Measurements from ENCODE around the gene BCL11B.

BCL11B gene

DNA sequence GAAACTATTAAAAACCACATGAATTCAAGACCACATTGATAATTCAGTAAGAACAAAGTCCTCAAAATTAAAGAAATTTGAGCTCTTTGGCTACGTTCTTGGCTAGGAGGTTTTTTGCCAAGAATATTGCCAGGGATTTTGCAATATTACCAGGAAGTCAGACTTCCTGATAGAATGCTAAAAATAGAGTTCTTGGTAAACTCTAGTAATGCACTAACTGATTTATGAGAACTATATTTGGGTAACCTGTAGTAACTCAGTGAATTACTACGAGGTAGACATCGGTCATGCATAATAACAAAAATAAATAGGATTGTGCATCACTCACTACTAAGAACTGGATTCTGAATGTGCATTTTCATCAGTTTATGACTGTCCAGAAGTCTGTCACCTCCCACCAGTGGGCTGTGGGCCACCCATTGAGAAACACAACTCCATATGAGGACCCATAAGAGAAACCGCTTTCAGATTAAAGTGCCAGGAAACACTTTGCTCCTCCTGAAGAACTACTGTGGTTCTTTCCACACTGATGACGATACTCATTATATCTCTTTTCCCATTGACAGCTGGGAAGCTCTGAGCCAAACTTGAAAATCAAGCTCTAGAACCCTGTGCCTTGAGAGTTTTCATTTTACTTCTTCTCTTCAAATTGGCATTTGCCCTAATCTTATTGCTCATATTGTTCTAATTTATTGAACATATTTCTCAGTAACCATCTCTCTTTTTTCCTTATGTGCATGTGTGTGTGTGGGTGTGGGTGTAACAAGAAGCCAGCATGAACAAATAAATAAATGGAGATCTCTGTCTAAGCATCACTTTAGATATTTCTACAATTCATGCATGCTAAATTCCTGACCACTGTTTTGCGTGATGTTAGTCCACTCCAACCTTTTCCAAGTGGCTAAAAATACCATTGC is 116.6 kb downstream of the BCL11B start:
- no peak for DNase-seq

DNA sequence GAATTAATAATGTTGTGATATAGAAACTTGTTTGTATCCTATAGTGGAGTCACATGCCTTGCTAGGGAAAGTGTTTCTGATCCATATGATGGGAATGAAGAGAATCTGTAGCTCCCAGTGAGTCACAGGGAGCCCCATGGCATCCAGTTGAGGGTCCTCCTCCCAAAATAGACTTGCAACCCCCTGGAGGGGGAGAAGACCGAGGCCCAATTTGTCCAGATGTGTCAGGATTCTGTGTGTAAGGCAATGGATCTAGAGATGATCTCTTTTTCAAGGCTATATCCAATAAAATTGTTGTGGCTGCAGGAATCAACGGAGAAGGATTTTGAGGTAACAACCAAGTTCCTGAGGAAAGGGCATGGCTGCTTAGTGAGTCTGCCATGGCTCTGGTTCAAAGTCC is 121.8 kb downstream of the BCL11B start:
- DNase-seq: no peak

DNA sequence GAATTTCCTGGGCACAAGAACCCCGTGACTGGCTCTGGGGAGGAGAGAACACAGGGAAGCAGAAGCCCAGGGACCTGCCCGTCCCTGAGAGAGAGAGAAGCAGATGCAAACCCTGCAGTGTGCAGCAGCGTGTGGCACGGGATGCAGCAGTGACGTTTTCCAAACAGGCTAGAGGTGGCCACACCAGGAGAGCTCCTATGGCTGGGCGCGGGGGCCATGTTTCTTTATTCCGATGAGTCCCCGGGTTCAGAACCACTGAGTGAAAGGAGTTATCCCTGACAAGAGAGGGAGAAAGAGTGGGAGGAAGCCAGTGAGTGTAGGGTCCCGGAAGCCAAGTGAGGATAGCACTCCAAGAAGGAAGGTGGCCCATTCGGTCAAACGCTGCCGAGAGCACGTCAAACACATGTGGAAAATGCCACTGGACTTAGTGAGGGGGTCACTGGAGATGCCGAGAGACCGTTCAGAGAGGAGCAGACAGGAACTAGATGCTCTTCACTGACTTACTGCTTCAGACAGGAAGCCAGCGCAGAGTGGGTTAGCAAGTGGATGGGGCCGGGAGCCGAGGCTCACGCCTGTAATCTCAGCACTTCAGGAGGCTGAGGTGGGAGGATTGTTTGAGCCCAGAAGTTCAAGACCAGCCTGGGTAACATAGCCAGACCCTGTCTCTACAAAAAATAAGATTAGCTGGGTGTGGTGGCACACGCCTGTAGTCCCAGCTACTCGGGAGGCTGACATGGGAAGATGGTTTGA is 123.0 kb downstream of the BCL11B start:
- no peak for DNase-seq

DNA sequence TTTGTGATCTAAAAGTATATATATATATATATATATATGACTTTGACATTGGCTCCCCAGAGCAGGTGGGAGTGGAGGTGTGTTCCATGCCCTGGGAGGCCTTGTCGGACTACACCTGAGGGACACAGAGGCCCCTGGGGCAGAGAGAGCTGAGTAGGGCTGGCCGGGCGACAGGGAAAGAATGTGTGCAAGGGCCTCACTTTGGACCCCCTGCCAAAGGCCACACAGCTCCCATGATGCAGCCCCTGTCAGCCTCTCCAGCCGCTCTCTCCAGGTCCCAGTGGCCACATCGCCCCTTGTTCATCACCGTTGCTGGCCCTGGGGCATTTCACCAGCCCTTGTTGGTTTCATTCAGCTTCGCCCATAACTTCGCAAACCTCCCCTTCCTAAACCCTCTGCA is 123.9 kb downstream of the BCL11B start:
- no peak for DNase-seq

DNA sequence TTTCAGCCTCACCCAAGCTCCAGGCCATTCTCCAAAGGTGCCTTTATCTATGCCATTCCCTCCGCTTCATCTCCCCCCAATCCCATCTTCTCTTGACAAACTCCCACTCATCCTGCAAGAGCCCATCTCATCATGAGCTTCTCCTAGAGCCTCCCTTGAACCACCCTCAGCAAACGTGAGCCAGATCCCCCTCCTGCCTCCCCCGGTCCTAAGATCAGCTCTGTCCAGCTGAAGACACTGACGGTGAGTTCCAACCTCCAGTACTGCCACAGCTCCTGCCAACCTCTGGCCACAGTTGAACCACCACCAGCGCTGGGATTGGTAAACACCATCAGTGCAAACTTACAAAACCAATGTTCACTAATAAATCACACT is 124.6 kb downstream of the BCL11B start:
- no peak for DNase-seq

DNA sequence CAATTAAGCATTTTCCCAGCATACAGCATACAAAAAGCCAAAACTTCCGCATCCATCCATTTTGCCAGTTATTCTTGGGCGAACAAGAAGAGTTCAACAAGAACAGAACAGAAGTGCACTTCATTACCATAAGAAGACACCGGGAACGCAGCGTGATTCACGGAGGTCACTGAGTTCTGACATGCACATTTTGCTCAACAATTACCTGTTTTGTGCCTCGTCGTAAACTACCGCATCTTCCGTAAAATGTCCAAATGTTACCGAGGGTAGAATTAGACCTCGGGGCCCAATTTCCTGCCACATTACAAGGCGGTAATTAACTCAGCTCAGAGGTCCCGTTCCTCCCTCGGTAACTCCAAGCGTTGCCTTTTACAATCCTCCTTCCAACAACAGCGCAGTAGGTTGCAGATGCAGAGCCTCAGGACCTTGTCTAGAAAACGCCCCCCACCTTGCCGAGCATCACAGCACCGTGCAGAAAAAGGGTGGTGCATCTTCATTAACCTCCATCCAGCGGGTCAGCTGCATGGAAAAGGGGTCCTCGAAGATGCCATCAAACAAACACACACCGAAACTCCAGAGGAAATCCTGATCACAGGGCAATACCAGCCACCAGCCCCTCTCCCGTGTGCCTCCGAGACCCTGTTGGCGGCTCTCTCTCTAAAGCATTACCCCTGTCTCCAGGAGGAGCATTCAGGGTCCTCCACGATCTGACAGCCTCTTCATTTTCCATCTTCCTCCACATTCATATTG is 125.2 kb downstream of the BCL11B start:
- no peak for DNase-seq

DNA sequence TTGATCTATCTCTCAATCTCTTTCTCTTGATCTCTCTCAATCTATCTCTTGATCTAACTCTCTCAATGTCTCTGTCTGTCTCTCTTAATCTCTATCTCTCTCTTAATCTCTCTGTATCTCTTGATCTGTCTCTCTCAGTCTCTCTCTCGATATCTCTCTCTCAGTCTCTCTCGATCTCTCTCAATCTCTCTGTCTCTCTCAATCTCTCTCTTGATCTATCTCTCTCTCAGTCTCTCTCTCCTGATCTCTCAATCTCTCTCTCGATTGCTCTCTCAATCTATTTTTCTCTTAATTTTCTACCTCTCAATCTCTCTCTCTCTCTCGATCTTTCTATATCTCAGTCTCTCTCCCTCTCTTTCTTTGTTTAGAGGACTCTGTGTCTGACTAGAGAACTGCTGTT is 126.7 kb downstream of the BCL11B start:
- no peak for DNase-seq

DNA sequence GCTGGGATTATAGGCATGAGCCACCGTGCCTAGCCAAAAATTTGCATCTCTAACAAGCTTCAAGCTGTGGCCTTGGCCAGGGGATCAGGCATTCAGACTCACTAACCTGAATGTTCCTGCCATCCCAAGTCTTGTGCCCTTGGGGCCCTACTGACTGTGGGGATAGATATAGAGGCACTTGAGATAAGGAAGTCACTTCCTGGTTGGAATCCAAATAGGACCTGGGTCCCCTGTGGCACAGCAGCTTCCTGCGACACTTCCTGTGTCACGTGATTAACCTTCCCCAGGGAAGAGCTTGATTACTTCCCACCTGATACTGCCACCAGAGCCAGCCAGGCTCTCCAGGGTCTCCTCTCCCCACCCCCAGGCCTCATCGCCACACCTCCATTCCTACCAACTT is 128.2 kb downstream of the BCL11B start:
- DNase-seq: no peak

DNA sequence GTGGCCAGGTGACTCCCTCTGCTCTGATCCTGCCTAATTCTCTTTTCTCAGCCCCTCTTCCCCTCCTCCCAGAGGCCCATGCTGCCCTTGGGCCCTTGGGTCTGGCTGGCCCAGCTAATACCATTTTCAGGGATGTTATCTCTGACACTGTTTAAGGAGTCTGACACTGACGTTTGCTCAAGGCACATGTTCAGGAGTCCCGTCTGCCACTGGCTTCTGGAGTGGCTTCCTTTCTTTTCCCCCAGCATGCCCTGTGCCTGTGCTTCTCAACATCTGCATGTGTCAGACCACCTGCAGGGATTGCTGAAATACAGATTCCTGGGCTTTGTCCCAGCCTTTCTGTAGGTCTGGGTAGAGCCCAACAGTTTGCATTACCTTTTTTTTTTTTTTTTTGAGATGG is 128.9 kb downstream of the BCL11B start:
- no peak for DNase-seq

DNA sequence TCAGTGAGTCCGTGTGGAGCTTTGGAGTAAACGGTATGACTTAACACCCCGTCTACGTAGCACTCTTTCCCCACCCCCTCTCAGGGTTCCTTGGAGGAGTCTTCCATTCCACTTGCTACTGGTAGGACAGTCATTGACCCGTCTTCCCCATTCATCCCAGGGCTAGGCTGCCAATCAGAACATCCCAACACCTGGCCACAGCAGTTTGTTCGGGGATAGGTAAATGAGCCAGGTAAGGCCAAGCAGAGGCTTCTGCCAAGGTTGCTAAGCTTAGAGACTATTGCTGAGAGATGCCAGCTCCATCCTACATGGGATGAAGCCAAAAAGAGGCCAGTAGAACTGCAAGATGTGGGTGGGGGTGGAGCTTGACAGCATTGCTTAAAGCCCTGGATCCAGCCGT is 130.8 kb downstream of the BCL11B start:
- DNase-seq: no peak

DNA sequence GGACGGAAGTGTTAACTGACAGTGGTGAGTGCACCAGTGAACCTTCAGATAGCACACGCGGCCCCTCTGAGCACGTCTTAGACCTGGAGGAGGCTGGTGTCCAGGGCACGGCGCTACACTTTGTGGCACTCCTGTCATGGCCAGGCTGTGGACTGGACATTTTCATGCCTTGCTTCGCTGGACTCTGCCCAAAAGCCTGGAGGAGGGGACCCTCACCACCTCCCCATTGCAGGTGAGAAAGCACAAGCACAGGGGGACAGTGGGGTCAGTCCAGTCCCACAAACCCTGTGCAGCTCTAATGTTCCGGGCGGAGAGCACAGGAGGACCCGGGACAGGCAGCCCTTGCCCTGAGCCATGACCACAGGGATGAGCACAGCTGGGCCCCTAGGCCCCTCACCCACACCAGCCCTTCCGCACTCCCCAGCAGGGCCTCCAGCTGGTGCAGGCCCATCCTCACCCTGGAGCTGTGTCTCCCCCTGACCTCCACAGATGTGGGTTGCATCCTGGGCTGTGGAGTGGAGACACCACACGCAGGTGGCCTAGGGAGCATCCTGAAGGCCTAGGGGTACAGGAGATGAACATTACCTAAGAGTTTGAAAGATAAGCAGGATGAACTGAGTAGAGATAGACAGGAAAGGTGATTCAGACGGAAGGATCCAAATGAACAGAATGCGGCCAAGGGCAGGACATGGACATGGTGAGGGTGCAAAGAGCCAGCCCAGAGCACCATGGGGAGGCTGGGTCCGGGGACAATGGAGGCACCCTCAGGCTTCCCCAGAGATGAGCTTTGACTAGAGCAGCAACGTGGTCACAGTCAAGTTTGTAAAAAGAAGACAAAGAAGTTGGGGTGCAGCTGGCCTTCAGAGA is 132.8 kb downstream of the BCL11B start:
- no peak for DNase-seq

DNA sequence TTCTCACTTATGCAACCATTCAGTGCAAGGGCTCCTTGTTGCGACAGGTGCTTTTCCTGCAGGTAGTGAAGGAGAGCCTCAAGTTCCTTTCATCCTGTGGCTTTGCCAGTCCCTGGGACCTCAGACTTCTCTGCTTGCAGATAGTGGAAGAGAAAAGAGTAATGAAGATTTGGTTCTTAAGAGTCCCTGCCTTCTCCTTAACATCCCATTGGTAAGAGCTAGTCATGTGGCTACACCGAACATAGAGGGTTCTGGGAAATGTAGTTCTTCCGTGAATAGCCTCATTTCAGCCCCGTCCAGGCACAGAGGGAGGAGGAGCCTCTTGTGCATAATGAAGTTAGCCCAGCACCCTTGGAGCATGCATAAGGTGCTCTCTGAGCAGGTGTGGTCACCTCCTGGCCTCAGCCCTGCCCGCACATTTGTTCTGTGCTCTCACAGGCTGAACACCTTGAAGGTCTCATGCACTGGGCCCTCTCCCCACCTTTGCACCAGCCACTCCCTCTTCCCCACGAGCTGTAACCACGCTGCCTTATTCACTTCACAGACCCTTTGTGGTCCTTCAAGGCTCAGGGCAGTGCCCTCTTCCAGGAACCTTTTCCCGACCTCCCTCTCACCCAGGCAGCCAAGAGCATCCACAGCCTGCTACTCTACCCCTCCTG is 134.0 kb downstream of the BCL11B start:
- DNase-seq: no peak

DNA sequence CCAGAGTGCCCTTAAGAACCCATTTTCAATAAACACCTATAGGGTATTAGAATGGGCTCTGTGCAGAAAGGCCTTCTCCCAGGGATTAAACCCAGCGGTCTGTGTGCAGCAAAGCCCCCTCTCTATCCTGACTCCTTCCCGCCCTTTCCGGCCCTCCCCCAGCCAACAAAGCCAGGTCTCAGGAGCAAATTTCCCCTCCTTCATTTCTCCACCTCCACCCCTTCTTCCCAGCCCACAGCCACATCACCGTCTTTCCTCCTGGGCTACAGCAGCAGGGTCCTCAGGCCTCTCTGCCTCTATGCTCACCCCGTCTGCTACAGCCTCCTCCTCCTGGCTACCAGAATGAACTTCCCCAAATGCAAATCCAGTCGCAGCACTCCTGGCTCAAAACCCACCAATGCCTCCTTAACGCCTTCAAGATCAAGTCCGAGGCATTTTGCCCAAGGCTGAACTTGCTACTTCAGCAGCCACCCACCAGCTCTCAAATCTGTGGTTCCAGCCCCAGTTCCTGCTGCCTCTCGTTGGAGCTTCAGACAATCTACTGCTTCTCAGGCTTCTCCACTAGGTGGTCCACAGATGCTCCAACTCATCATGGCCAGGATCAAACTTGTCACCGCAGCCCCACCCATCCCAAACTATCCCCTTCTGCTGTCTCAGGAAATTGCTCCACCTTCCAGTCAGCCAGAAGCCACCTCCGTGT is 134.8 kb downstream of the BCL11B start:
- no peak for DNase-seq

DNA sequence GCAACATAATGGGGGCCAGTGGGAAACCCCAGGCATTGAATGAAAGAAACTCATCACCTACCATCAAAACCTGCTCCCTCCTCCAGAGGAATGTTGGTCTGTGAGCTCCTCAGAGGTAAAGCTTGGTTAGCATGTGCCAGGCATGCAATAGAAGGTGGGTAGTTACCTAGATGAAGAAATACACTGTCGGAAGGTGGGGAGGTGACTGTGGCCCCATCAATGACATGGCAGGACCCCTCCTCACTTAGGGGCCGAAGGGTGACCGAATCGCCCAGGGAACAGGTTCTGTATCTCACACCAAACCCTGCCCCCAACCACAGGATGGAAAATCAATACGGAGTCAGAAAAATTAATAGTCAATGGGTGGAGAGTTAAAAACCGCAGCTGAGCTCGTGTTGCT is 135.6 kb downstream of the BCL11B start:
- DNase-seq: no peak

DNA sequence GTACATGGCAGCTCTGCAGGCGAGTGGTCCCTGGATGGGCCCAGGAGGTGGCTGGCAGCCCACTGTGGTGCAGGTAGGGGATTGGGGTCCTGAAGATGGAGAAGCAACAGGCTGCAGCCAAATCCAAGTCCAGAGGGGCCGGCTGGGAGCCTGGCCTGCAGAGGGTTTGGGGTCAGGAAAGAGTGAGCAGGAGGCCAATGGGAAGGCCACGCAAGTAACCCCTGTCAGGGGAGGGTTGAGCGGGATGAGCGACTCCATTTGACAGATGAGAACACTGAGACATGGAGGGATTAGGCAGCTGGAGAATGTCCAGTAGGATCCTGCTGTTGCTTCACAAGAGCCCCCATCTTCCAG is 136.0 kb downstream of the BCL11B start:
- no peak for DNase-seq

DNA sequence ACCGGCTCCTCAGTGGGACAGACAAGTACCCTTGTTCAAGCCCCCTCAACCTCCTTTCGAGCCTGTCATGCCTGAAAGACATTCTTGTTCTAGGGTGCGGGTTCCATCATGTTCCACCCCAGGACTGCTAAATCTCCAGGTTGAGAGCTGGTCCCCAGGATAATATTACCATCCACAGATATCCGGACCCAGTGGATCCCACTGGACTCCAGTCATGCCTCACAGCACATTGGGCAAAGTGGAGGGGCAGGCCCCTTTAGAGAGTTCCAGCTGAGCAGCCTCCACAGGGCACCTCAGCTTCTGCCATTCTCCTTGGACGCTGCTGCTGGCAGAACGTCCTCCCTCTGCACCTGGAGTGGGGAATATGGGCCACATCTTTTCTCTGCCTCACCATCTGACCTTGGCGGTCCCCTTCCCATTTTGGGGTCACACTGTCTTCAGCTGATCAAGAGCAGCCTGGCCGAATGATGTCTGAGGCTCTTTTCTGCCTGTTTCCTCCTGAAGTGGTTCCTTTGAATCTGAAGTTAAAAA is 137.4 kb downstream of the BCL11B start:
- no peak for DNase-seq

DNA sequence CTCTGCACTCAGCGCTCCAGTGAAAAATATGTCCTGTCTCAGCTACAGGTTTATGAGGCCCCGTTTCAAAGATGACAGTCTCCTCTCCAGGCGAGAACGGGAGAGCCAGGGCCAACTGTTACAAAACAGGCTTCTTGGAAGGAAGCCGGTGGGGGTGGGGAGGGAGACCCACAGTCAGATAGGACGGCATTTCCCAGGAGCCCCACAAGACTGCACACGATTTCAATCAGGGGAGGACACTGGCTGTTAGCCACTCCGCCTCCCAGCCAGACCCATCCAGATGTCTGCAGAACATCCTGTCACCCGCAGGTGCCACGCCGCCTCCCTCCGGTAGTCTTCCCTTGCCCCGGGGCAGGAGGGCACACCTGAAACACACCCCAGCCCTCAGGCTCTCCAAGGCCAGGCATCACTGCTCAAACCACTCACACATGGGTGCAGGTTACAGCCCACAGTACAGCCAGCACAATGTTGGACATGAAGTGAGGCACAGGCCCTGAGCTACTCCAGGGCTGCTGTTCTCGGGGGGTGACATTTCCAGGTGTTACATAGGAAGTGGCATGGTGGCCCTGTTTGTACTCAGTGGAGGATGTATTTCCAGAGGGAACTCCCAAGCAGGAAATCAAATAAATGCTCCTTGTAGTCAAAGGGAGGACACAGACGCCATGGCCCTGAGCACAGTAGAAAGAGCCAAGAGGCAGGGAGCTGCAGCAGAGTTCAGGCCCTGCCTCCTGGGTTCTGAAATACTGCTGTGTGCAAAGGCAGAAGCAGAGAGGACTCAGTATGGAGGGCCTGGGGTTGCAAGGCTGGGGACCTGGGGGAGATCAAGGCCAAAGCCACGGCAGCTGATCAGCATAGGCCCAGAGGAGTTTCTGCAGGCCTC is 138.1 kb downstream of the BCL11B start:
- no peak for DNase-seq

DNA sequence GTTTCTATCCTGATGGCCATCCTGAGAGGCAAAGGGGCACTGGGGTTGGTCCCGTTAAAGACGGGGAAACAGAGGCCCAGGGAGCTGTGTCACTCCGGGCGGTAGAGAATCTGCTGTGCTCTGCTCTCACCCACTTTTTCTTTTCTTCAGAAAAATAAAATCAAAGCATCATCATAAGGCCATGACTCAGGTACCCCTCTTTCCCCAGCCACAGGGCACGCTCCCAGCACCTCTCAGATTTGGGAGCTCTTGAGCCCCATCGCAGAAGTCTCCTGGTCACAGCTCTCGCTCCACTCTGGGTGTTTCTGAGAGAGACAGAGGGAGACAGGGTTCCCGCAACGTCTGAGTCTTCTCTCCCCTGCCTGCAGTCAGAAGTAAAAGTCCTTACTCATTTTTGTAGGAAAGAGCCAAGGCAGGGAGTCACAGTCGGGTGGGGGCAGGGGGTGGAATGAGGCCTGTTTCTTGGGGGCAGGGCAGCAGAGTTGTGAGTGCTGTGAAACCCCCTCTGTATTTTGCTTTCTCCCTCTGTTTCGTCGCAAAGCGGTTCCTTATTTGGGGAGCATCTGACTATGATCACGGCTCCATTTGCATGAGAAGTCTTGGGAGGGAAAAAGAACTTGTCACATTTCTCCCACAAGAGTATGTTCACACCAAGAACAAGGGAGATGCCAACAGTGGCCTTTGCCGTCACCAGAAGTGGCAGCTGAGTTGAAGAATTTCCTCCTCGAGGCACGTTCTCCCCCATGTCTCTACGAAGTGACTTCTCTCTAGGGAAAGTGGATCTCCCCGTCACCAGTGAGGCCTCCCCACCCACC is 139.0 kb downstream of the BCL11B start:
- DNase-seq: no peak

DNA sequence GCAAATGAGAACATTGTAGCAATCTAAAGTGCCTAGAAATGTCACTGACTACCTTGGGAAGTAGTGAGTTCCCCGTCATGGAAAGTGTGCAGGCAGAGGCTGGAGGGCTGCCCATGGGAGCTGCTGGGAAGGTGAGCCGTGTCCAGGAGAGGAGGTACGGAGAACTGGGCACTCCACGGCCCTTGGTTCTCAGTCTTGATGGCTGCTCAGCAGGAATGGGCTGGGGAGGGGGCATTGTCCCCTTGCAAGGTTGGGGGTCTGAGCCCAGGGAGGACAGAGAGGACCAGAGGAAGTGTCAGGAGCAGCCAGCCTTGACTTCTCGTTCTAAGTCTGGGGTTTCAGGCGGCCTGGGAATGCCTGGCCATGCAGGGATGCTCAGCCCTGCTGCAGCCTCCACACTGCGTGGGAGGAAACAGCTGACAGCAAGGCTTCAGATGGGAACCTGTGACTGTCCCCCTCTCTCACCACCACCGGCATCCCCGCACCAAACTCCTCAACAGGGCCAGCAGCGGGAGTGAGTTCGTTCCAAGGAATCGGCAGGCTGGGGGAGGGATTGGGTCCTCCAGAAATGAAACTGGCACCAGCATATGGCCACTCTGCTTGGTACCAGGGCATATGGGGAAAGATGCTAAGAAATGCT is 140.2 kb downstream of the BCL11B start:
- no peak for DNase-seq
